ENCODE measurements around the gene PROCA1. TPM values are rescaled to one million over a fixed set of nuclear protein-coding genes. Genes with fewer than 3 reads are reported as not detected.

The PROCA1 gene
- total and polyA plus RNA-seq, 7 donors, result 0.21 to 1.1 (median 0.36) TPM

DNA sequence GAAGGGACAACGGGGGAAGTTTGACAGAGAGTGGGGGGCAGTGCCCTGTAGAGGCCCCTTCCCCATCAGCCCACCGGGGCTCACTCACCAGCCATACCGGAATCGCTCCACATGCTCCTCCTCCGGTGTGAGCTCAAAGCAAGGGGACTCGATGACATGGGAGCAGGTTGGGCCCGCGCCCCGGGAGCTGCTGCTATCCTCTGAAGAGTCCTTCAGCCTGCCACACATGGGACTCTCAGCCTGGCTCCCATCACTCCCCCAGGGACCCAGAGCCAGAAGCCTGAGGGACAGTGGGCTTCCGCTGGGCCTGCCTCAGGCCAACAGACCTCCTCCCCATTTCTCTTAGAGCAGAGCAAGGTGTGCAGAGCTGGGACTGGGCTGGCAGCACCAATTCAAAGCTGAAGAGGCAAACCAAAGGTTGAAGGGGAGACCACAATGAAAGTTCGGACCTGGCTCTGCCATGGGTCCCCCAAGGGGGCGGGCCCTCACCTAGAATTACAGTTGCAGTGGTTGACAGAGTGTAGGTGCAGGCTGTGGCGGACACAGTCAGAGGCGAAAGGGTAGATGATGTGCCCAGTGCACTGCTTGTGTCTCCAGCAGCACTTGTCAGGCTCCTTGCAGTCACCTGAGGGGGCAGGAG is 7.3 kb downstream of the PROCA1 start:
- 85 to 92% (median 87%) methylated on average over 14 of the region's 14 CpGs for WGBS, 3 donors
- no peaks in the 10 kb centered on the region for H3K9me3 ChIP-seq
- H3K27ac ChIP-seq, result no peak overlapping the region
- DNase-seq (no peak), ATAC-seq (no peak)
- H3K27me3 ChIP-seq (ENCODE audit: insufficient read depth in 3 of 3, low read length in 2 of 3), result no peaks in the 10 kb centered on the region
- peaks cover 5 to 58% of the 10 kb centered on the region in 2 donors for H3K36me3 ChIP-seq (ENCODE audit: insufficient read depth in 1 of 2, low read depth in 1 of 2)
- no peak overlapping the region for H3K4me3 ChIP-seq
- H3K4me1 ChIP-seq, result no peaks in the 10 kb centered on the region
- intact Hi-C loops (cut with DNase I), result no loop called here
- TF ChIP-seq, protein P1, sequence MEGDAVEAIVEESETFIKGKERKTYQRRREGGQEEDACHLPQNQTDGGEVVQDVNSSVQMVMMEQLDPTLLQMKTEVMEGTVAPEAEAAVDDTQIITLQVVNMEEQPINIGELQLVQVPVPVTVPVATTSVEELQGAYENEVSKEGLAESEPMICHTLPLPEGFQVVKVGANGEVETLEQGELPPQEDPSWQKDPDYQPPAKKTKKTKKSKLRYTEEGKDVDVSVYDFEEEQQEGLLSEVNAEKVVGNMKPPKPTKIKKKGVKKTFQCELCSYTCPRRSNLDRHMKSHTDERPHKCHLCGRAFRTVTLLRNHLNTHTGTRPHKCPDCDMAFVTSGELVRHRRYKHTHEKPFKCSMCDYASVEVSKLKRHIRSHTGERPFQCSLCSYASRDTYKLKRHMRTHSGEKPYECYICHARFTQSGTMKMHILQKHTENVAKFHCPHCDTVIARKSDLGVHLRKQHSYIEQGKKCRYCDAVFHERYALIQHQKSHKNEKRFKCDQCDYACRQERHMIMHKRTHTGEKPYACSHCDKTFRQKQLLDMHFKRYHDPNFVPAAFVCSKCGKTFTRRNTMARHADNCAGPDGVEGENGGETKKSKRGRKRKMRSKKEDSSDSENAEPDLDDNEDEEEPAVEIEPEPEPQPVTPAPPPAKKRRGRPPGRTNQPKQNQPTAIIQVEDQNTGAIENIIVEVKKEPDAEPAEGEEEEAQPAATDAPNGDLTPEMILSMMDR (IDR thresholded peaks at IDR 0.05), result no peak

DNA sequence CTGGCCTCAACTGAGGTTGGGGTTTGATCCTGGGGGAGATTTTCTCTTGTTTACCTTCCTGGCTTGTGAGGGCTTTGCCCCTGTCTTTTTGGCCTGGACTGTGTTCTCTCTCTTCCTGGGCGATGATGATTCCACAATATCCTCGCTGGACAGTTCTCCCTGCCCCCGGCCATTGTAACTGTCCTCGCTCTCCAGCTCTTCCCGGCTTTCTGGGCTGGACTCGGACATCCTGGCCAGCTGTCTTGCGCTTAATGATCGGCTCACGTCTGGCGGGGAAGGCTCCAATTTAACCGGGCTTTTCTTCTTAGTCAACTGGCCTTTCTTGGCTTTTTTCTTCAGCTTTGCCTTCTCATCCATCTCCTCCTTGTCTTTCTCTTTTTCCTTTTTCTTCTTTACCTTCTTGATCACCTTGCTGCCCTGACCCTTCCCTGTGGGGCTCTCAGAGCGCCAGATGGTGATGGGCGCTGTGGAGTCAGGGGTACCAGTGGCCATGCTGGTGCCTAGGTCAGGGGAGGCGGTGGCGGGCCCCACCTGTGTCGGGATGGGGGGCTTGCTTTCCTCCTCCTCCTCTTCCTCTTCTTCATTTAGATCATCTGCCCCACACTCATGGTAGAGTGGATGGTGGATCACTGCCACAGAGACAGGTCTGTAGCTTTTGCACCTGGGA is 8.0 kb downstream of the PROCA1 start:
- Histone ChIP-seq H3K4me1 (no peaks in the 10 kb centered on the region), H3K27ac (no peak overlapping the region), H3K27me3 (ENCODE audit: insufficient read depth in 3 of 3, low read length in 2 of 3) (no peaks in the 10 kb centered on the region), H3K9me3 (no peaks in the 10 kb centered on the region), H3K4me3 (no peak overlapping the region), H3K36me3 (ENCODE audit: insufficient read depth in 1 of 2, low read depth in 1 of 2) (peaks cover 5 to 65% of the 10 kb centered on the region in 2 donors)
- ATAC-seq (no peak), DNase-seq (no peak)
- TF ChIP-seq, protein P1 (IDR thresholded peaks at IDR 0.05), result no peak
- 68 to 74% (median 71%) methylated on average over 16 of the region's 16 CpGs for WGBS, 3 donors
- intact Hi-C loops (cut with DNase I), result no loop called here

DNA sequence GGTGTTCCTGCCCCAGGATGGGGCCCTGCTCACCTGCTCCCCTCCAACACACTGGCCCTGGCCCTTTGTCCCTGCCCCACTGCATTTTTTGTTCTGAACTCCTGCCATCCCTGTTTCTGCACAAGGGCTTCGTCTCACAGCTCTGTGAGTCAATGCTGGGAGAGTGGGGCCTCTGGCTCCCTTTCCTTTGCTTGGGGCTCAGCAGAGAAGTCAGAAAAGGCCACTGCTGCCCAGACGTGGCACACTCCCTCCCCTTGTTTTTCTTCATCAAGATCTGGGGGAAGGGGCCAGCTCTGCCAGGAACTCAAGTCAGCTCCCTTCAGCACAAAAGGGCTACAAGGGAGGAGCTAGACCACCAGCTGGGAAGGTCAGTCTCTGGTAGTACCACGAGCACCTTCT is 8.9 kb downstream of the PROCA1 start:
- peaks cover 11 to 74% of the 10 kb centered on the region in 2 donors for H3K36me3 ChIP-seq (ENCODE audit: insufficient read depth in 1 of 2, low read depth in 1 of 2)
- no peak overlapping the region for H3K27ac ChIP-seq
- no peaks in the 10 kb centered on the region for H3K4me1 ChIP-seq
- H3K27me3 ChIP-seq (ENCODE audit: insufficient read depth in 3 of 3, low read length in 2 of 3), result no peaks in the 10 kb centered on the region
- ATAC-seq (no peak), DNase-seq (no peak)
- WGBS, 3 donors, result 65 to 74% (median 73%) methylated on average over 3 of the region's 3 CpGs
- no peaks in the 10 kb centered on the region for H3K9me3 ChIP-seq
- intact Hi-C loops (cut with DNase I), result no loop called here
- H3K4me3 ChIP-seq, result no peak overlapping the region
- TF ChIP-seq, protein P1 (IDR thresholded peaks at IDR 0.05), result no peak

DNA sequence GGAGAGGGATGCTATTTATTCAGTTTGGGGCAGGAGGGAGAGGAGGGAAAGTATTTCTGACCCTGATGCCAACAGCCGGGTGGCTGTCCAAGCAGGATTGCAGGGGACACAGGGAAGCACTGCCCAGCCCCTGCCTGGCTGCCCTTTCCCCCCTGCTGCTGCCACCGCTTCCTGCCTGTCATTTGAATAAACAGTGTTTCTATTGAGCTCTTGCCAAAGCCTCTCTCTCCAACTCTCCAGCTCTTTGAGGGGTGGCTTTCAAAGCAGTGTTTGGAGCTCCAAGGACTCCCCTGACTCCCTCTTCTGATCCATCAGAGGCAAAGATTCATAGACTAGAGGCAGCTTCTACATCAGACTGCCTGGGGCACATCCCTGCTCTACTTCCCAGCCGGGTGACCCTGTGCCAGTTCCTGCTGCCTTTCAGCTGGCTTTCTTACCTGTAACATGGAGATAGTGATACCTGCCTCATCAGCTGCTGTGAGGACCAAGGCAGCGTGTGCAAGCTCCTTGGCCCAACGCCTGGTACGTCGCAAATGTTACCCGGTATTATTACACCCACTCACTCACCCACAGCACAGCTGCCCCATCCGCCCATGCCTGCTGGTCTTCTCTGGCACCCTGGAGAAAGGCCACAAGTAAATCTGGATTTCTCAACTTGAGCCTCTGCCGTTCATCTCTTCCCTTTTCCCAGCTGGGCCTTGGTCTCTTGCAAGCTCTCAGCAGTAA is 9.5 kb downstream of the PROCA1 start:
- TF ChIP-seq, protein P1 (IDR thresholded peaks at IDR 0.05), result no peak
- DNase-seq, result no peak
- intact Hi-C loops (cut with DNase I), result no loop called here
- no peak overlapping the region for H3K27ac ChIP-seq
- H3K36me3 ChIP-seq (ENCODE audit: insufficient read depth in 1 of 2, low read depth in 1 of 2), result peaks cover 15 to 79% of the 10 kb centered on the region in 2 donors
- no peak overlapping the region for H3K4me3 ChIP-seq
- H3K4me1 ChIP-seq, result no peaks in the 10 kb centered on the region
- 44 to 53% (median 47%) methylated on average over 10 of the region's 10 CpGs for WGBS, 3 donors
- no peaks in the 10 kb centered on the region for H3K9me3 ChIP-seq
- H3K27me3 ChIP-seq (ENCODE audit: insufficient read depth in 3 of 3, low read length in 2 of 3), result no peaks in the 10 kb centered on the region
- peak in 1 of 4 donors; percentile 22 for ATAC-seq

Data from psoas muscle (tissue), 8 donors.